Peyer's patch (tissue), 4 donors: ENCODE results near the gene EYA2. TPM values are rescaled to one million over a fixed set of nuclear protein-coding genes. Genes with fewer than 3 reads are reported as not detected.
A peak's percentile ranks its signal among the peaks of the same experiment; 100 is the strongest.

ENCODE experiments used
- DNase-seq, 3 donors: peaks; one replicate each; pipeline ENCODE4 v3.0.0-alpha.2; 2017 to 2019
- H3K27ac ChIP-seq, 4 donors: fragments of 200-600 bp; sonication (generic); one replicate each; pipeline ENCODE4 v1.5.1; 2016 to 2019
- H3K27me3 ChIP-seq, 2 donors: fragments of 200-600 bp; sonication (generic); one replicate each; pipeline ENCODE4 v1.5.1; 2019
- H3K36me3 ChIP-seq, 3 donors: fragments of 200-600 bp; sonication (generic); one replicate each; pipeline ENCODE4 v1.5.1; 2016 to 2019
- H3K4me1 ChIP-seq, 4 donors: fragments of 200-600 bp; sonication (generic); one replicate each; pipeline ENCODE4 v1.5.1; 2016 to 2019
- H3K4me3 ChIP-seq, 4 donors: fragments of 200-600 bp; sonication (generic); 1 replicate in 3 of 4; 2 replicates in 1 of 4; pipeline ENCODE4 v1.5.1; 2016 to 2019; ENCODE audit warnings: mild to moderate bottlenecking in 1 of 4
- H3K9me3 ChIP-seq, 4 donors: fragments of 200-600 bp; sonication (generic); one replicate each; pipeline ENCODE4 v1.5.1; 2016 to 2019; ENCODE audit warnings: mild to moderate bottlenecking in 1 of 4
- POLR2A ChIP-seq, 2 donors: fragments of 450-650 bp; IDR thresholded peaks; one replicate each; pipeline ENCODE4 v1.5.1; 2017; ENCODE audit warnings: antibody characterized with exemption in 2 of 2, mild to moderate bottlenecking in 2 of 2, moderate library complexity in 2 of 2
- total RNA-seq, 4 donors: library from RNA; depleted of rRNA; stranded (reverse); fragments of >200 nt; gene quantifications; one replicate each; pipeline ENCODE4 v1.1.0, GENCODE V29; 2016
- TF ChIP-seq, protein P1 (sequence below), 6 experiments: fragments of 450-650 bp in 4 of 6; fragments of 200-600 bp in 2 of 6; sonication (generic) in 1 of 6; IDR thresholded peaks; one replicate each; pipeline ENCODE4 v1.5.1; 2017 to 2019; ENCODE audit warnings: antibody characterized with exemption in 6 of 6, mild to moderate bottlenecking in 3 of 6, moderate library complexity in 1 of 6

The EYA2 gene, protein sequence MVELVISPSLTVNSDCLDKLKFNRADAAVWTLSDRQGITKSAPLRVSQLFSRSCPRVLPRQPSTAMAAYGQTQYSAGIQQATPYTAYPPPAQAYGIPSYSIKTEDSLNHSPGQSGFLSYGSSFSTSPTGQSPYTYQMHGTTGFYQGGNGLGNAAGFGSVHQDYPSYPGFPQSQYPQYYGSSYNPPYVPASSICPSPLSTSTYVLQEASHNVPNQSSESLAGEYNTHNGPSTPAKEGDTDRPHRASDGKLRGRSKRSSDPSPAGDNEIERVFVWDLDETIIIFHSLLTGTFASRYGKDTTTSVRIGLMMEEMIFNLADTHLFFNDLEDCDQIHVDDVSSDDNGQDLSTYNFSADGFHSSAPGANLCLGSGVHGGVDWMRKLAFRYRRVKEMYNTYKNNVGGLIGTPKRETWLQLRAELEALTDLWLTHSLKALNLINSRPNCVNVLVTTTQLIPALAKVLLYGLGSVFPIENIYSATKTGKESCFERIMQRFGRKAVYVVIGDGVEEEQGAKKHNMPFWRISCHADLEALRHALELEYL
- 1 to 10 TPM in 1 of 4 donors, under 1 TPM in 1, not detected in 2; 0.40 to 1.7 TPM for total RNA-seq

DNA sequence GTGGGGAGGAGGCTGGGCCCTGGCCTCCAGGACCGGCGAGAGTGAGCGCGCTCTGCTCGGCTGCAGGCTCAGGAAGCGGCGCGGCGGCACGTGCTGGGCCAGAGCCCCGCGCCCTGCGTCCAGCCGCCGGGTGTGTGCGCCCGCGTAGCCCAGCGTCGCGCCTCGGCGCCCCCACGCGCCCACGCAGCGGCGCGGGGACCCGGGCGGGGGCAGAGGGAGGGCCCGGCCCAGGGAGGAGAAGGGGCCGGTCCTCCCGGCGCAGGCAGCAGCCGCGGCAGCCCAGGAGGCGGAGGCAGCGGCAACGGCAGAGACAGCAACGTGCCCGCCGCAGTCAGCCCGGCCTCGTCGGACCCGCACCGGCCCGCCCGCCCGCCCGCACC, at the start of gene EYA2:
Gene EYA2, plus strand, starts transcription at position 265 of the 380 bp plus-strand sequence. CDS start 95,168 bp downstream, outside the sequence.
- no peaks in the 10 kb centered on the region for H3K9me3 ChIP-seq
- H3K36me3 ChIP-seq, result no peaks in the 10 kb centered on the region
- DNase-seq, result no peak
- peaks cover 0 to 13% (median 0%) of the 10 kb centered on the region in 4 donors for H3K4me1 ChIP-seq
- TF ChIP-seq POLR2A (IDR thresholded peaks at IDR 0.05), result no peak
- TF ChIP-seq, protein P1, sequence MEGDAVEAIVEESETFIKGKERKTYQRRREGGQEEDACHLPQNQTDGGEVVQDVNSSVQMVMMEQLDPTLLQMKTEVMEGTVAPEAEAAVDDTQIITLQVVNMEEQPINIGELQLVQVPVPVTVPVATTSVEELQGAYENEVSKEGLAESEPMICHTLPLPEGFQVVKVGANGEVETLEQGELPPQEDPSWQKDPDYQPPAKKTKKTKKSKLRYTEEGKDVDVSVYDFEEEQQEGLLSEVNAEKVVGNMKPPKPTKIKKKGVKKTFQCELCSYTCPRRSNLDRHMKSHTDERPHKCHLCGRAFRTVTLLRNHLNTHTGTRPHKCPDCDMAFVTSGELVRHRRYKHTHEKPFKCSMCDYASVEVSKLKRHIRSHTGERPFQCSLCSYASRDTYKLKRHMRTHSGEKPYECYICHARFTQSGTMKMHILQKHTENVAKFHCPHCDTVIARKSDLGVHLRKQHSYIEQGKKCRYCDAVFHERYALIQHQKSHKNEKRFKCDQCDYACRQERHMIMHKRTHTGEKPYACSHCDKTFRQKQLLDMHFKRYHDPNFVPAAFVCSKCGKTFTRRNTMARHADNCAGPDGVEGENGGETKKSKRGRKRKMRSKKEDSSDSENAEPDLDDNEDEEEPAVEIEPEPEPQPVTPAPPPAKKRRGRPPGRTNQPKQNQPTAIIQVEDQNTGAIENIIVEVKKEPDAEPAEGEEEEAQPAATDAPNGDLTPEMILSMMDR (IDR thresholded peaks at IDR 0.05), result no peak
- peaks cover 0 to 21% of the 10 kb centered on the region in 2 donors for H3K27me3 ChIP-seq
- H3K4me3 ChIP-seq, result peak within 1 kb of the TSS in 3 of 4 donors; percentile 27 to 36 (median 27)
- H3K27ac ChIP-seq, result no peak within 1 kb of the TSS

DNA sequence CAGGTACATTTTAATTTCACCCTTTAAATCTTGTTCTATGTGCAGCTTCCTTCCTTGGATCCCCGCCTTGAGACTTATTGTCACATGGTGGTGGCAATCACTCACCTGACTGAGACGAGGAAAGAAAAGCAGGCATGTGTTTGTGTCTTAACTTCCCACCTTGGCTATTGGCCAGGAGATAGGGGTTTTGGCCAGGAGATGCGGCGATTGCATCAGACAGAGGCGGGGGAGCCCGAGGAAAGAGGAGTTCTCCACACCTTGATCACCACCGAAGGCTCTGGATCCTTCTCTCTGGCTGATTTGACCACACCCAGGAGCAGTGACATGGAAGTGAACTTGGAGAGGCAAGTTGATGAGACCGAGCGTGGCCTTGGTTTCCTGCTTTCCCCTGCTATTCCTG, 49.7 kb upstream of the EYA2 start:
- Histone ChIP-seq H3K27me3 (no peaks in the 10 kb centered on the region), H3K9me3 (no peaks in the 10 kb centered on the region), H3K4me3 (no peak overlapping the region), H3K36me3 (no peaks in the 10 kb centered on the region), H3K27ac (no peak overlapping the region), H3K4me1 (peaks cover 0 to 4% (median 0%) of the 10 kb centered on the region in 4 donors)
- no peak for DNase-seq
- TF ChIP-seq, protein P1 (IDR thresholded peaks at IDR 0.05), result no peak
- TF ChIP-seq POLR2A (IDR thresholded peaks at IDR 0.05), result no peak

DNA sequence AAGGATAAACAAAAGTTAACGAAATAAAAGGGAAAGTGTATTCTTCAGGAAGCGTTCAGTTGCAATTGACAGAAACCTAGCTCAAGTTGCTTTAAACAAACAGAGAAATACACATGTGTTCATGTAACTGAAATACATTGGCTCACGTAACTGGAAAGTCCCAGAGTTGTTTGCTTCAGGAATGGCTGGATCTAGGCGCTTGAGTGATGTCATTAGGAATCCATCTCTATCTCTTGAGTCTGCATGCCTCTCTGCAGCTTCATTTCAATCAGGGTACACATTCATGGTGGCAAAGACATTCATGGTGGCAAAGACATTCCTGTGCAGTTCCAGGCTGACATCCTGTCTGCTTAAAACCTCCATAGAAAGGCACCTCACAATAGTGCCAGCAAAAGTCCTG, 45.4 kb upstream of the EYA2 start:
- Histone ChIP-seq H3K27me3 (no peaks in the 10 kb centered on the region), H3K4me1 (peaks cover 0 to 9% (median 0%) of the 10 kb centered on the region in 4 donors), H3K27ac (no peak overlapping the region), H3K36me3 (no peaks in the 10 kb centered on the region), H3K4me3 (no peak overlapping the region), H3K9me3 (no peaks in the 10 kb centered on the region)
- TF ChIP-seq POLR2A (IDR thresholded peaks at IDR 0.05), result no peak
- TF ChIP-seq, protein P1 (IDR thresholded peaks at IDR 0.05), result no peak
- DNase-seq, result no peak

DNA sequence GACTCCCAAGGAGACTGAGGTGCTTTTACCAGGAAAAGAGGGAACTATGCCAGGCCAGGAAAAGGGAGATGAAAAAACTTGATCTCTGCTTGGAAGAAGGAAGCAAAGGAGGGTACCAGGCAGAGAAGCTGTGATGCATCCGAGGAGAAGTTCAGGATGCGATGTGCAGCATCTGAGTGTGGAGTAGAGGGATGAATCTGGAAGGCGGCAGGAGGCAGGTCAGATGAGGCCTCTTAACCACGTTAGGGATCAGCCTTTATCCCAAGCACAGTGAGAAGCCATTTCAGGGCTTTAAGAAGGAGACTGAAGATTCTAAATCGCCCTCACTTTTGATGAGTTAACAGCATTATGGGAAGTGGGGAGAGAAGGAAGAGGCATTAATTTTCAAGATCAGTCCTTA, 44.9 kb upstream of the EYA2 start:
- DNase-seq, result no peak
- Histone ChIP-seq H3K4me3 (no peak overlapping the region), H3K27ac (peak overlapping the region in 2 of 4 donors; percentile 62 to 73), H3K27me3 (no peaks in the 10 kb centered on the region), H3K36me3 (no peaks in the 10 kb centered on the region), H3K4me1 (peaks cover 0 to 9% (median 0%) of the 10 kb centered on the region in 4 donors), H3K9me3 (no peaks in the 10 kb centered on the region)
- no peak for TF ChIP-seq POLR2A (IDR thresholded peaks at IDR 0.05)
- TF ChIP-seq, protein P1 (IDR thresholded peaks at IDR 0.05), result no peak

DNA sequence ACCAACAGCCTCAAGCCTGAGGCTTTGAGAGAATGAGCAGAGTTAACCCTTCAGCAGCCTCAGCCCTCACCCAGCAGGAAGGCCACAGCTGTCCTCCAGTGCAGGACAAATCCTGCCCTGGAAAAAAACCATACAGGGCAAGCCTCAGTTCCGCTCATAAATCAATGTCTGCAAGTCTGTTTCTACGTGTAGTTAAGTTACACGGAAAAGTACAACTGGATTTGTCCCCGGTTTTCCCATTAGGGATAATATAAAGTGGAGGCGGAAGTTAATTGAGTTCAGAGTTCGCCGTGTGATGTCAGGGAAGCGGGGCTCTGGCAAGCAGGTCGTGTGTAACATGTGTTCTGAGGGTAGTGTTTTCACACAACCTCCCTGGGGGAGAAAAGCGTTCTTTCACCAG, 44.2 kb upstream of the EYA2 start:
- TF ChIP-seq, protein P1 (IDR thresholded peaks at IDR 0.05), result no peak
- TF ChIP-seq POLR2A (IDR thresholded peaks at IDR 0.05), result no peak
- H3K27ac ChIP-seq, result peak overlapping the region in 3 of 4 donors; percentile 17 to 73 (median 62)
- peak in 2 of 3 donors; percentile 53 to 56 for DNase-seq
- no peaks in the 10 kb centered on the region for H3K27me3 ChIP-seq
- no peak overlapping the region for H3K4me3 ChIP-seq
- peaks cover 0 to 9% (median 0%) of the 10 kb centered on the region in 4 donors for H3K4me1 ChIP-seq
- H3K36me3 ChIP-seq, result no peaks in the 10 kb centered on the region
- no peaks in the 10 kb centered on the region for H3K9me3 ChIP-seq
